Tibial nerve (tissue), 4 donors: Measurements from ENCODE around the gene SMIM29. TPM values are rescaled to one million over a fixed set of nuclear protein-coding genes. Genes with fewer than 3 reads are reported as not detected.

Experiments
- DNase-seq, 2 donors: peaks; one replicate each; pipeline ENCODE4 v3.0.0-alpha.2; 2019; ENCODE audit warnings: low spot score in 2 of 2
- H3K27ac ChIP-seq, 4 donors: fragments of 200-600 bp; sonication (generic) in 3 of 4; one replicate each; pipeline ENCODE4 v1.5.1; 2017 to 2019; ENCODE audit warnings: mild to moderate bottlenecking in 1 of 4
- H3K27me3 ChIP-seq, 2 donors: fragments of 200-600 bp; sonication (generic) in 1 of 2; one replicate each; pipeline versions ENCODE4 v1.5.1 to v1.6.0; 2017 to 2019
- H3K36me3 ChIP-seq, 3 donors: fragments of 200-600 bp; sonication (generic); one replicate each; pipeline ENCODE4 v1.5.1; 2018 to 2019
- H3K4me1 ChIP-seq, 4 donors: fragments of 200-600 bp; sonication (generic) in 3 of 4; one replicate each; pipeline ENCODE4 v1.5.1; 2017 to 2019
- H3K4me3 ChIP-seq, 4 donors: fragments of 200-600 bp; sonication (generic) in 3 of 4; one replicate each; pipeline ENCODE4 v1.5.1; 2017 to 2019; ENCODE audit warnings: mild to moderate bottlenecking in 1 of 4, moderate library complexity in 1 of 4
- H3K9me3 ChIP-seq, 4 donors: fragments of 200-600 bp; sonication (generic) in 3 of 4; one replicate each; pipeline ENCODE4 v1.5.1; 2017 to 2019
- EP300 ChIP-seq, 2 donors: sonication (generic); formaldehyde crosslinking; IDR thresholded peaks; one replicate each; pipeline ENCODE4 v1.6.1; 2017; ENCODE audit warnings: antibody characterized with exemption in 2 of 2, mild to moderate bottlenecking in 1 of 2
- POLR2A ChIP-seq, 2 donors: fragments of 450-650 bp; IDR thresholded peaks; one replicate each; pipeline ENCODE4 v1.6.1; 2017; ENCODE audit warnings: antibody characterized with exemption in 2 of 2, mild to moderate bottlenecking in 2 of 2, moderate library complexity in 2 of 2
- WGBS, 2 donors: methylation state at CpG; one replicate each; pipeline ENCODE4 v1.1.5; 2018; 5-methylcytosine and 5-hydroxymethylcytosine counted together
- total RNA-seq, 4 donors: library from RNA; depleted of rRNA; stranded (reverse); fragments of >200 nt; gene quantifications; one replicate each; pipeline ENCODE4 v1.1.0, GENCODE V29; 2016
- TF ChIP-seq, protein P1 (sequence below), 5 experiments: fragments of 200-600 bp in 3 of 5; fragments of 450-650 bp in 2 of 5; sonication (generic) in 3 of 5; IDR thresholded peaks; one replicate each; pipeline ENCODE4 v1.5.1; 2016 to 2019; ENCODE audit warnings: antibody characterized with exemption in 5 of 5, mild to moderate bottlenecking in 3 of 5, moderate library complexity in 2 of 5

Gene SMIM29
- total RNA-seq, 4 donors from 2014 or later: 36.3 to 51.9 (median 42.9) TPM

- WGBS, 2 donors: 15 to 21% methylated on average over 16 of the region's 16 CpGs
- Histone ChIP-seq H3K36me3 (no peaks in the 10 kb centered on the region), H3K4me1 (peaks cover 0 to 14% (median 11%) of the 10 kb centered on the region in 4 donors), H3K9me3 (no peaks in the 10 kb centered on the region), H3K27me3 (no peaks in the 10 kb centered on the region), H3K4me3 (peak overlapping the region; percentile 12 to 70 (median 32)), H3K27ac (peak overlapping the region; percentile 67 to 100 (median 85))
- DNase-seq: no peak
- TF ChIP-seq EP300 (IDR thresholded peaks at IDR 0.05) (no peak), POLR2A (IDR thresholded peaks at IDR 0.05) (no peak)
- TF ChIP-seq, protein P1, sequence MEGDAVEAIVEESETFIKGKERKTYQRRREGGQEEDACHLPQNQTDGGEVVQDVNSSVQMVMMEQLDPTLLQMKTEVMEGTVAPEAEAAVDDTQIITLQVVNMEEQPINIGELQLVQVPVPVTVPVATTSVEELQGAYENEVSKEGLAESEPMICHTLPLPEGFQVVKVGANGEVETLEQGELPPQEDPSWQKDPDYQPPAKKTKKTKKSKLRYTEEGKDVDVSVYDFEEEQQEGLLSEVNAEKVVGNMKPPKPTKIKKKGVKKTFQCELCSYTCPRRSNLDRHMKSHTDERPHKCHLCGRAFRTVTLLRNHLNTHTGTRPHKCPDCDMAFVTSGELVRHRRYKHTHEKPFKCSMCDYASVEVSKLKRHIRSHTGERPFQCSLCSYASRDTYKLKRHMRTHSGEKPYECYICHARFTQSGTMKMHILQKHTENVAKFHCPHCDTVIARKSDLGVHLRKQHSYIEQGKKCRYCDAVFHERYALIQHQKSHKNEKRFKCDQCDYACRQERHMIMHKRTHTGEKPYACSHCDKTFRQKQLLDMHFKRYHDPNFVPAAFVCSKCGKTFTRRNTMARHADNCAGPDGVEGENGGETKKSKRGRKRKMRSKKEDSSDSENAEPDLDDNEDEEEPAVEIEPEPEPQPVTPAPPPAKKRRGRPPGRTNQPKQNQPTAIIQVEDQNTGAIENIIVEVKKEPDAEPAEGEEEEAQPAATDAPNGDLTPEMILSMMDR (IDR thresholded peaks at IDR 0.05): no peak
Observed at GRCh38 chr6:34223381-34223955, 25.3 kb downstream of the SMIM29 start.

GRCh38 chr6:34218691-34219090 lies 30.1 kb downstream of the SMIM29 start:
- Histone ChIP-seq H3K27ac (no peak overlapping the region), H3K4me1 (peaks cover 0 to 8% (median 5%) of the 10 kb centered on the region in 4 donors), H3K4me3 (no peak overlapping the region), H3K27me3 (no peaks in the 10 kb centered on the region), H3K9me3 (no peaks in the 10 kb centered on the region), H3K36me3 (no peaks in the 10 kb centered on the region)
- TF ChIP-seq, protein P1 (IDR thresholded peaks at IDR 0.05): no peak
- whole genome bisulfite sequencing, 2 donors: 58 to 71% methylated on average over 2 of the region's 2 CpGs
- DNase-seq: no peak

DNA sequence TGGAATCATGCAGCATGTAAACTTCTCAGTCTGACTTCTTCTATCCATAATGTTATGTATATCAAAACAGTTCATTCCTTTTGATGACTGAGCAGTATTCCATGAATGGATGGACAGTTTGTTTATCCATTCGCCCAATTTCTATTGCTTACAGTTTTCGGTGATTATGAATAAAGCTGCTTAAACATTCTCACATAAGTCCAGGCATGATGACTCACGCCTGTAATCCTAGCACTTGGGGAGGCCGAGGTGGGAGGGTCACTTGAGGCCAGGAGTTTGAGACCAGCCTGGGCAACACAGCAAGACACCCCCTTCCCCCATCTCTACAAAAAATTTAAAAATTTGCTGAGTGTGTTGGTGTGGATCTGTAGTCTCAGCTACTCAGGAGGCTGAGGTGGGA lies 35.0 kb downstream of the SMIM29 start:
- 70 to 73% methylated on average over 4 of the region's 4 CpGs for WGBS, 2 donors
- no peaks in the 10 kb centered on the region for H3K4me1 ChIP-seq
- H3K36me3 ChIP-seq: no peaks in the 10 kb centered on the region
- H3K27me3 ChIP-seq: no peaks in the 10 kb centered on the region
- TF ChIP-seq EP300 (IDR thresholded peaks at IDR 0.05): no peak
- TF ChIP-seq, protein P1 (IDR thresholded peaks at IDR 0.05): no peak
- TF ChIP-seq POLR2A (IDR thresholded peaks at IDR 0.05): no peak
- H3K4me3 ChIP-seq: no peak overlapping the region
- H3K9me3 ChIP-seq: no peaks in the 10 kb centered on the region
- no peak overlapping the region for H3K27ac ChIP-seq
- no peak for DNase-seq

GRCh38 chr6:34207695-34208443 lies 40.9 kb downstream of the SMIM29 start:
- no peak overlapping the region for H3K4me3 ChIP-seq
- no peak overlapping the region for H3K27ac ChIP-seq
- DNase-seq: no peak
- no peaks in the 10 kb centered on the region for H3K9me3 ChIP-seq
- WGBS, 2 donors: 77 to 84% methylated on average over 4 of the region's 4 CpGs
- H3K27me3 ChIP-seq: no peaks in the 10 kb centered on the region
- TF ChIP-seq, protein P1 (IDR thresholded peaks at IDR 0.05): no peak
- TF ChIP-seq POLR2A (IDR thresholded peaks at IDR 0.05) (no peak), EP300 (IDR thresholded peaks at IDR 0.05) (no peak)
- H3K4me1 ChIP-seq: no peaks in the 10 kb centered on the region
- no peaks in the 10 kb centered on the region for H3K36me3 ChIP-seq

DNA sequence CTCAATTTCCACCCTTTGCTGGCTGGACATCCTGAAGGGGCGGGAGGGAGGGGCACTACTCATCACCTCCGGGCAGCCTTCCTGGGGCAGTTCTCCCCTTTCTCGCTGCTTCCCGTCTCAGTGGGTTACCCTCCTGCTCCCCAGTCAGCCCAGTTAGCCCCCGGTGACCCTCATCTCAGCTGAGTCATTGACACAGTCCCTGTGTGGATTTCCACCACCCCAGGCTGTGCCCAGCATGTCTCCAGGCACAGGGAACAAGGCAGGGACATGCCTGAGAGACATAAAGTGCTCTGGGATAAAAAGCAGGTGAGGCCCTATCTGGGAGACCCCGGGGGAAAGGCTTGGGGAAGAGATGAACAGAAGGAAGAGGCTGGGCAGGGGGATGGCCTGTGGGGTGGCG lies 42.1 kb downstream of the SMIM29 start:
- Histone ChIP-seq H3K4me3 (no peak overlapping the region), H3K27me3 (no peaks in the 10 kb centered on the region), H3K4me1 (no peaks in the 10 kb centered on the region), H3K36me3 (no peaks in the 10 kb centered on the region), H3K9me3 (no peaks in the 10 kb centered on the region), H3K27ac (no peak overlapping the region)
- TF ChIP-seq, protein P1 (IDR thresholded peaks at IDR 0.05): no peak
- TF ChIP-seq POLR2A (IDR thresholded peaks at IDR 0.05): no peak
- TF ChIP-seq EP300 (IDR thresholded peaks at IDR 0.05): no peak
- no peak for DNase-seq
- WGBS, 2 donors: 49 to 62% methylated on average over 7 of the region's 7 CpGs
